Sigmoid colon (tissue), 4 donors: ENCODE results near the gene BCO2.

Experiments
- EP300 ChIP-seq, 4 donors: sonication (generic); formaldehyde crosslinking; IDR thresholded peaks; one replicate each; pipeline ENCODE4 v1.6.1; 2017; ENCODE audit warnings: antibody characterized with exemption in 4 of 4
- POLR2A ChIP-seq, 2 donors: fragments of 450-650 bp; IDR thresholded peaks; one replicate each; pipeline ENCODE4 v1.6.1; 2016; ENCODE audit warnings: antibody characterized with exemption in 2 of 2, mild to moderate bottlenecking in 2 of 2, moderate library complexity in 2 of 2
- TF ChIP-seq, protein P1 (sequence below), 4 experiments: fragments of 450-650 bp in 3 of 4; fragments of 200-600 bp in 1 of 4; IDR thresholded peaks; one replicate each; pipeline ENCODE4 v1.5.1; 2016 to 2019; ENCODE audit warnings: antibody characterized with exemption in 4 of 4, mild to moderate bottlenecking in 3 of 4, moderate library complexity in 2 of 4

DNA sequence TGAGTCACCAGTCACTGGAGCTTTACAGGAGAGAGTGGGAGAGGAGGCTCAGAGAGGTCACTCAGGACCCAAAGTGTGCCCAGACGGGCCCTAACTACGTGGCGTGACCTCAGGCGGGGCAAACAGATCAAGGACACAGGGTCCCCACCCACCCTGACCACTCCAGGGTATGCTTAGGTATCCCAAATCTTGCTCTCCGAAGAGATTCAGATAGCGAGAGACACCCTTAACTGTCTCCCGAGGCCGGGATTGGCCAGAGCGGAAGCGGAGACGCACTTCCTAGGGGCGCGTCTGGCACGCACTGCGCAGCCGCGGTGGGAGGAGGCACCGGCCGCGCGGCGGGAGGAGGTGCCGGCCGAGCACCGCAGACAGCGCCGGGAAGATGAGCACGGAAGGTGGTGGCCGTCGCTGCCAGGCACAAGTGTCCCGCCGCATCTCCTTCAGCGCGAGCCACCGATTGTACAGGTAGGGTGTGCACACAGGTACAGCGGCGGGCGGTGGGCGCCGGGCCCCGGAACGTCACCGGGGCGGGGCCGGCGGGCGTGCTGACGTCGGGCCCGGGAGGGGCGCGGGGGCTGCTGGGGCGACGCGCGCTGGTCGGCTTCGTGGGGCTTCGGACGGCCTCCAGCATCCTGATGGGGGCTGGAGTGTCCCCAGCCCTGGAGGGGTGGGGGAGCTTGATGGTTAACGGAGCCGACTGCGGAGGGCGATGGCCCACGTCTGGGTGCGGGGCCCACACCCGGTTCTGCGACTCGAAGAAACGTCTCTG lies 50.9 kb downstream of the BCO2 start, which contains the start of gene PTS:
- TF ChIP-seq, protein P1, sequence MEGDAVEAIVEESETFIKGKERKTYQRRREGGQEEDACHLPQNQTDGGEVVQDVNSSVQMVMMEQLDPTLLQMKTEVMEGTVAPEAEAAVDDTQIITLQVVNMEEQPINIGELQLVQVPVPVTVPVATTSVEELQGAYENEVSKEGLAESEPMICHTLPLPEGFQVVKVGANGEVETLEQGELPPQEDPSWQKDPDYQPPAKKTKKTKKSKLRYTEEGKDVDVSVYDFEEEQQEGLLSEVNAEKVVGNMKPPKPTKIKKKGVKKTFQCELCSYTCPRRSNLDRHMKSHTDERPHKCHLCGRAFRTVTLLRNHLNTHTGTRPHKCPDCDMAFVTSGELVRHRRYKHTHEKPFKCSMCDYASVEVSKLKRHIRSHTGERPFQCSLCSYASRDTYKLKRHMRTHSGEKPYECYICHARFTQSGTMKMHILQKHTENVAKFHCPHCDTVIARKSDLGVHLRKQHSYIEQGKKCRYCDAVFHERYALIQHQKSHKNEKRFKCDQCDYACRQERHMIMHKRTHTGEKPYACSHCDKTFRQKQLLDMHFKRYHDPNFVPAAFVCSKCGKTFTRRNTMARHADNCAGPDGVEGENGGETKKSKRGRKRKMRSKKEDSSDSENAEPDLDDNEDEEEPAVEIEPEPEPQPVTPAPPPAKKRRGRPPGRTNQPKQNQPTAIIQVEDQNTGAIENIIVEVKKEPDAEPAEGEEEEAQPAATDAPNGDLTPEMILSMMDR (IDR thresholded peaks at IDR 0.05) = no peak
- TF ChIP-seq POLR2A (IDR thresholded peaks at IDR 0.05) (peak; percentile 92 to 96), EP300 (IDR thresholded peaks at IDR 0.05) (peak in 1 of 4 donors; percentile 27)
